ENCODE results near the gene ASXL1.
A peak's percentile ranks its signal among the peaks of the same experiment; 100 is the strongest.

ASXL1 gene

GRCh38 chr20:32474717-32474966 is 116.5 kb downstream of the ASXL1 start:
- Histone ChIP-seq H3K4me1 (peaks cover 33% of the 10 kb centered on the region), H3K4me3 (ENCODE audit: low read depth, low read length) (no peak overlapping the region), H3K36me3 (peaks cover 38% of the 10 kb centered on the region), H3K9me3 (no peaks in the 10 kb centered on the region), H3K27me3 (no peaks in the 10 kb centered on the region)
- TF ChIP-seq CTCF (IDR thresholded peaks at IDR 0.05; ENCODE audit: low read depth, low read length): no peak
- no peak for DNase-seq

GRCh38 chr20:32474967-32475811 is 117.1 kb downstream of the ASXL1 start:
- no peak for TF ChIP-seq CTCF (IDR thresholded peaks at IDR 0.05; ENCODE audit: low read depth, low read length)
- Histone ChIP-seq H3K27me3 (no peaks in the 10 kb centered on the region), H3K9me3 (no peaks in the 10 kb centered on the region), H3K4me1 (peaks cover 33% of the 10 kb centered on the region), H3K36me3 (peaks cover 38% of the 10 kb centered on the region), H3K4me3 (ENCODE audit: low read depth, low read length) (peak overlapping the region; percentile 33)
- peak; percentile 73 for DNase-seq

GRCh38 chr20:32476684-32477593 is 118.8 kb downstream of the ASXL1 start:
- H3K27me3 ChIP-seq: no peaks in the 10 kb centered on the region
- peaks cover 27% of the 10 kb centered on the region for H3K4me1 ChIP-seq
- H3K36me3 ChIP-seq: peaks cover 27% of the 10 kb centered on the region
- TF ChIP-seq CTCF (IDR thresholded peaks at IDR 0.05; ENCODE audit: low read depth, low read length): no peak
- no peaks in the 10 kb centered on the region for H3K9me3 ChIP-seq
- no peak for DNase-seq
- H3K4me3 ChIP-seq (ENCODE audit: low read depth, low read length): no peak overlapping the region

GRCh38 chr20:32477594-32478512 is 119.7 kb downstream of the ASXL1 start:
- no peak for TF ChIP-seq CTCF (IDR thresholded peaks at IDR 0.05; ENCODE audit: low read depth, low read length)
- H3K4me1 ChIP-seq: peaks cover 27% of the 10 kb centered on the region
- no peak for DNase-seq
- no peak overlapping the region for H3K4me3 ChIP-seq (ENCODE audit: low read depth, low read length)
- H3K36me3 ChIP-seq: peaks cover 18% of the 10 kb centered on the region
- H3K9me3 ChIP-seq: no peaks in the 10 kb centered on the region
- no peaks in the 10 kb centered on the region for H3K27me3 ChIP-seq

GRCh38 chr20:32478576-32478975 is 120.4 kb downstream of the ASXL1 start:
- Histone ChIP-seq H3K9me3 (no peaks in the 10 kb centered on the region), H3K36me3 (peaks cover 11% of the 10 kb centered on the region), H3K4me3 (ENCODE audit: low read depth, low read length) (no peak overlapping the region), H3K27me3 (no peaks in the 10 kb centered on the region), H3K4me1 (peaks cover 27% of the 10 kb centered on the region)
- TF ChIP-seq CTCF (IDR thresholded peaks at IDR 0.05; ENCODE audit: low read depth, low read length): no peak
- DNase-seq: no peak

Measured in BE2C (cell line).